Natural killer cell (primary cell): ENCODE data around the gene CCDC54. TPM values are rescaled to one million over a fixed set of nuclear protein-coding genes. Genes with fewer than 3 reads are reported as not detected.

Source experiments
- ATAC-seq, 3 donors: fragments of 150-1000 bp in 2 of 3; fragments of 200-7000 bp in 1 of 3; cut with Tn5 transposase; 1 replicate in 1 of 3; 2 replicates in 2 of 3; pipeline ENCODE4 v1.10.0; 2021; ENCODE audit warnings: mild to moderate bottlenecking in 2 of 3, moderate library complexity in 2 of 3
- DNase-seq, 2 donors: peaks; one replicate each; pipeline versions ENCODE4 v3.0.0 to v3.0.0-alpha.2; 2013 to 2021; ENCODE audit warnings: mixed read lengths in 1 of 2
- H3K27ac ChIP-seq: one replicate; pipeline ENCODE4 v1.5.1; 2013; ENCODE audit warnings: mild to moderate bottlenecking, low read length
- H3K27me3 ChIP-seq: one replicate; pipeline ENCODE4 v1.6.1; 2013; ENCODE audit warnings: low read length; ENCODE audit not compliant: control insufficient read depth, insufficient read depth
- H3K36me3 ChIP-seq: one replicate; pipeline ENCODE4 v1.6.1; 2013; ENCODE audit warnings: low read length; ENCODE audit not compliant: control insufficient read depth, insufficient read depth
- H3K4me1 ChIP-seq: one replicate; pipeline ENCODE4 v1.6.1; 2013; ENCODE audit warnings: low read length; ENCODE audit not compliant: control insufficient read depth, insufficient read depth
- H3K4me3 ChIP-seq: one replicate; pipeline ENCODE4 v1.5.1; 2013; ENCODE audit warnings: low read length
- H3K9me3 ChIP-seq: one replicate; pipeline ENCODE4 v1.6.1; 2013; ENCODE audit warnings: low read length; ENCODE audit not compliant: control insufficient read depth, insufficient read depth
- H3K27ac Mint-ChIP-seq, 2 donors: one replicate each; pipeline ENCODE4 v1.8.0; 2022; ENCODE audit warnings: mild to moderate bottlenecking in 2 of 2, mixed read lengths in 2 of 2, moderate library complexity in 1 of 2
- H3K27me3 Mint-ChIP-seq, 2 donors: one replicate each; pipeline ENCODE4 v1.8.0; 2022; ENCODE audit warnings: low read depth in 2 of 2, mixed read lengths in 2 of 2
- H3K36me3 Mint-ChIP-seq: one replicate; pipeline ENCODE4 v1.8.0; 2022; ENCODE audit warnings: mixed read lengths
- H3K4me1 Mint-ChIP-seq, 2 donors: one replicate each; pipeline ENCODE4 v1.8.0; 2022; ENCODE audit warnings: mixed read lengths in 2 of 2
- H3K4me3 Mint-ChIP-seq: one replicate; pipeline ENCODE4 v1.8.0; 2022; ENCODE audit warnings: mild to moderate bottlenecking, moderate library complexity, mixed read lengths
- H3K9me3 Mint-ChIP-seq, 2 donors: one replicate each; pipeline ENCODE4 v1.8.0; 2022; ENCODE audit warnings: mixed read lengths in 2 of 2
- CTCF ChIP-seq: fragments of 200-600 bp; IDR thresholded peaks from one replicate; pipeline ENCODE4 v1.8.0; 2022; ENCODE audit warnings: antibody characterized with exemption
- WGBS: methylation state at CpG from one replicate; pipeline ENCODE4 v1.1.7; 2013; ENCODE audit warnings: missing lambda C conversion rate; ENCODE audit not compliant: insufficient coverage; 5-methylcytosine and 5-hydroxymethylcytosine counted together
- intact Hi-C: fragments of 100-400 bp; cut with micrococcal nuclease; formaldehyde crosslinking; loops from one replicate; pipeline ENCODE4 v1.14.2; 2022
- total RNA-seq, 4 donors: library from RNA; stranded (reverse); fragments of 120-200 nt in 1 of 4; gene quantifications; one replicate each; pipeline versions ENCODE4 v1.2.3 to v1.2.4, GENCODE V29; 2013 to 2022

The CCDC54 gene
- total RNA-seq, 3 donors from 2014 or later (not counting 1 experiment from before 2014, with no cell fraction given) = not detected

GRCh38 chr3:107426223-107426622 is 49.0 kb downstream of the CCDC54 start:
- no peaks in the 10 kb centered on the region for H3K36me3 Mint-ChIP-seq
- H3K4me3 Mint-ChIP-seq = no peak overlapping the region
- peaks cover 15 to 32% of the 10 kb centered on the region in 2 donors for H3K27me3 Mint-ChIP-seq
- ATAC-seq (no peak), DNase-seq (no peak)
- 63% methylated on average over 3 of the region's 3 CpGs for WGBS
- peaks cover 9 to 15% of the 10 kb centered on the region in 2 donors for H3K4me1 Mint-ChIP-seq
- TF ChIP-seq CTCF = no peak
- no peaks in the 10 kb centered on the region for H3K9me3 ChIP-seq
- intact Hi-C loops = no loop called here
- H3K4me1 ChIP-seq = peaks cover 16% of the 10 kb centered on the region
- no peaks in the 10 kb centered on the region for H3K36me3 ChIP-seq
- H3K9me3 Mint-ChIP-seq = no peaks in the 10 kb centered on the region
- peaks cover 12% of the 10 kb centered on the region for H3K27me3 ChIP-seq
- no peak overlapping the region for H3K4me3 ChIP-seq
- no peak overlapping the region for H3K27ac ChIP-seq
- no peak overlapping the region for H3K27ac Mint-ChIP-seq

Other genes with a start within 250 kb of the CCDC54 start
- gene BBX, start 145.5 kb downstream of the CCDC54 start, total RNA-seq = 10 to 100 TPM; 80.0 to 87.1 (median 83.4) TPM